GM12892 (cell line): ENCODE results near the gene NR4A1.

Experiments
- POLR2A ChIP-seq: IDR thresholded peaks from 2 replicates; pipeline ENCODE4 v1.6.1; 2011; ENCODE audit warnings: low read depth, low read length, control low read depth
- POLR2AphosphoS5 ChIP-seq: IDR thresholded peaks from 2 replicates; pipeline ENCODE4 v1.6.1; 2011; ENCODE audit warnings: low read depth, low read length, control low read depth
- TAF1 ChIP-seq: IDR thresholded peaks from 2 replicates; pipeline ENCODE4 v1.6.1; 2011; ENCODE audit warnings: low read depth, mild to moderate bottlenecking, control low read depth, low read length, borderline replicate concordance

DNA sequence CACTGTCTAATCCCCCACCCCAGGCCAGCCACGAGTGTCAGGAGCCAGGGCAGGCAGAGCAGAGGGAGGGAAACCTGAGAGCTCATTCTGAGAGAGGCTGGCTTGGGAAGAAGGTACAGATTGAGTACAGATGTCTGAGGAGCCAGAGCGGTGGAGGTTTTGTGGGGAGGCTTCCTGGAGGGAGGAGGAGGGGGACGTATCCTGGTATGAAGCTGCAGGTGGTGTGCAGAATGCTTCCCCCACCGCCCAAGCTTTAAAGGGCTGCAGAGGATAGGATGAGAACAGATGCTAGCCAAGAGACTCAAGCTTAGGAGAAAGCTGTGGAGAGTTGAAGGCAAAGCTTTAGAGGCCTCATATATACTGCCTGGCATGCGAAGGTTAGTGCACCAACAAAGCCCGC is 47.7 kb upstream of the NR4A1 start:
- TF ChIP-seq POLR2AphosphoS5 (no peak), TAF1 (no peak), POLR2A (no peak)
